K562 (cell line): ENCODE measurements around the gene PACSIN2.

Experiments used
- CEBPB ChIP-seq: fragments of 450-650 bp; IDR thresholded peaks from 2 replicates; pipeline ENCODE4 v1.6.1; 2016; ENCODE audit warnings: missing genetic modification characterization, missing compliant biosample characterization
- CTCF ChIP-seq, 3 experiments: IDR thresholded peaks in 2 of 3; conservative IDR thresholded peaks in 1 of 3; 2 replicates each; pipeline ENCODE4 v1.5.1; 2011 to 2012; ENCODE audit warnings: low read length in 3 of 3, mild to moderate bottlenecking in 3 of 3, control low read depth in 2 of 3, improper control_type of control experiment in 1 of 3, inconsistent platforms in 1 of 3, low read depth in 1 of 3, mixed read lengths in 1 of 3, moderate library complexity in 1 of 3; ENCODE audit not compliant: insufficient read depth in 2 of 3
- POLR2A ChIP-seq: fragments of 450-650 bp; conservative IDR thresholded peaks from 2 replicates; pipeline ENCODE4 v1.6.1; 2016
- SRF ChIP-seq, 2 experiments: fragments of 250-450, 450-650 bp in 1 of 2; sonication (Bioruptor Pico) in 1 of 2; sonication (generic) in 1 of 2; formaldehyde crosslinking; IDR thresholded peaks; 2 replicates each; pipeline versions ENCODE4 v1.5.0 to v1.5.1; 2020 to 2022; ENCODE audit warnings: mild to moderate bottlenecking in 1 of 2, missing genetic modification reagents in 1 of 2
- ZBTB1 ChIP-seq: sonication (generic); formaldehyde crosslinking; IDR thresholded peaks from 2 replicates; pipeline ENCODE4 v1.8.1; 2023; ENCODE audit warnings: missing genetic modification reagents, low read depth, mild to moderate bottlenecking, borderline replicate concordance
- ZNF3 ChIP-seq: fragments of 250-450 bp; sonication (Bioruptor Pico); IDR thresholded peaks from 2 replicates; pipeline ENCODE4 v1.5.0; 2021; ENCODE audit warnings: mild to moderate bottlenecking, moderate library complexity

GRCh38 chr22:42878561-42879305 is 136.2 kb downstream of the PACSIN2 start:
- no peak for TF ChIP-seq CTCF (IDR thresholded peaks at IDR 0.05 in 2 of 3, conservative IDR thresholded peaks at IDR 0.05 in 1 of 3; ENCODE audit: insufficient read depth in 2 of 3, low read depth in 1 of 3, low read length in 3 of 3)
- TF ChIP-seq CEBPB (tag): no peak
- TF ChIP-seq ZBTB1 (CRISPR knock-in tag): no peak
- TF ChIP-seq SRF (CRISPR knock-in tag; IDR thresholded peaks at IDR 0.05): no peak
- TF ChIP-seq POLR2A: no peak
- no peak for TF ChIP-seq ZNF3 (CRISPR knock-in tag)
